HG03439 (cell line): ENCODE results near the gene GPX4.
A peak's percentile ranks its signal among the peaks of the same experiment; 100 is the strongest.

Experiments
- ATAC-seq: cut with Tn5 transposase; IDR thresholded peaks from one replicate; pipeline ENCODE4 v1.9.1; 2021; ENCODE audit warnings: mild to moderate bottlenecking, moderate library complexity; ENCODE audit not compliant: unreplicated experiment

Gene GPX4

DNA sequence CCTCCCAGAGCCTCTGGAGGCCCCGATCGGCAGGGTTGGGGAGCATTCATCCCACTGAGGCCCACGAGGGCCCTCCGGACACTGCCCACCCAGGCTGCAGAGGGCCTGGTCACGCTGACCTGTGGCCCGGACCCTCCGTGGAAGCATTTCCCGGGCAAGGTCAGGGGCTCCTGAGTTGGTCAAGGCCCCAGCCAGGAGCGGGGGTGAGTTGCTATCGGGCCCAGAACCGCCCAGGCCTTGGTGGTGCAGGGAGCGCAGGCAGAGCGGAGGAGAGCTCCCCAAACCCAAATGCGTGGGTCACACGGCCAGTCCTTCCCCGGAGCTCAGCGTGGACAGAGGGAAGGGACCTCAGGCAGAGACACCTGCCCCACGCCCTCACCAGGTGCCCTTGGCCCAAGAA, 25.7 kb downstream of the GPX4 start:
- no peak for ATAC-seq

DNA sequence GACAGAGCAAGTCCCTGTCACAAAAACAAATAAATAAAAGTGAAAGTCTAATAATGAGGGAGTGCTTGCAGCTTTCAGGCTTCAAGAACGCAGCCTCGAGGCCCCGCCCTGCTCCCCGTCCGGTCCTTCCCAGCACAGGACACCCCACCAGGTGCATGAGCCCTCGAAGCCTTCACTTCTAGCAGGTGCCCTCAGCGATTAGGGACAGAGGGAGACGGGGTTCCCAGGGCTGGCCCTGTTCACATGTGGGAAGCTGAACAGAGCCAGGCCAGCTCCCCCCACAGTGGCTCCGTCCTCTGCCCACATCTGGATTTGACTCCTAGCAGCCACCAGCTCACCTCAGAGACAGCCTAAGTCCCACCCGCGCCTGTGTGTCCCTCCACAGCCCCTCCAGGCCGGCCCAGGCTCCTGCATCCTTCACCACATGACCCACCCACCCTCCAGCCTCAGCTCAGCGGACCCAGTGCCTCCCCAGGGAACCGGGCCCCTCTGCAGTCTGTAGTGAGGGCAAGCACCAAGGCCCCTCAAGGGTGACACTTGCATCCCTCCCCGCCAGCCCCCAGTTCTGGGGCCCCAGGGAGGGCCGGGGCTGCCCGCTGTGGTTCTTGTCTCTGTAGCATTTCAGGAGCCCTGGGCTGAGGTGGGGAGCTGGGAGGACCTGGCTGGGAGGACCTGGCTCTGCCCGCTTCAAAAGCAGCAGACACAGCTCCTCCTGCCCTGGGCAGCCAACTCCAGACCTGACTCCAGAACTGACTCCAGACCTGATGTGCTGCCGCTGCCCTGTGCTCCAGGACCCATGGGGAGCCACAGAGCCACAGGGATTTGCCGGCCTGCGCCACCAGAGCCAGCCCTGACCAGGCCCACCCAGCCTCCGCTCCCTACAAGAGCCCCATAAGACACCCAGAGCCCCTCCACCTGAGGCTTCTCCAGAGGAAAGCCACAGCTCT, 27.2 kb downstream of the GPX4 start:
- ATAC-seq: no peak

DNA sequence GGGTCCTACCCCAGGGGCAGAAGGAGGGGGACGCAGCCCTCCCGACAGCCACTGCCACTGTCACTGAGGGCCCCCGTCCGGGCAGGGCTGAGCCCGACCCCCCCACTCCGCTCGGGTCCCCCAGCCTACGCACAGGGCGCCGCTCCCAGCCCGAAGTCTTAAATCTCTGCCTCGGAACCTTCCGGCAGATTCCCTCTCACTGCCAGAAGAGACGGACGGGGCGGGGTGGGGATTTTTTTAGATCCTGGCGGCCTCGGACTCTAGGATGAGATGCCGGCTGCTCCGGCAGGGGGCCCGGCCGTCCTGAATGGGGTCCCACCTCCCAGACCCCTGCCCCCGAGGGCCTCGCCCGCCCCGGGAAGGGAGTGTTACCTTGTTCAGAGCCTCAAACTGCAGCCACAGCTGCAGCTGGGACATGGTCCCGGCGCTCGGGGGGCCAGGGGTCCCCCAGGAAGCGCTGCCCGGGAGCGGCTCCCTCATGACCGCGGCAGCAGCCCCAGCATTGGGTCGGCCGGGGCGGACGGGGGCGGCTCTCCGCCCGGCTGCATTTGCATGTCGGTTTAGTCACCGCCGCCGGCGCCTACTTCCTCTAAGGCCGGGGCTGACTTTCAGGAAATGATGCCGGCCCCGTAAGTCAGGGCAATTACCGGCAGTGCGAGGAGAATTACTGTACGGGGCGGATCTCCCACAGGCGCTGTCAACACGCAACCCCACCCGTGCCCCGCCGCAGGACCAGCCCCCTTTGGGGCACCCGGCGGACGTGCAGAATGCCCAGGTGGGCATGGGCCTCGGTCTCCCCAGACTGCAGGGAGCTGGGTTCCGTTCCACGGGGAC, 28.1 kb downstream of the GPX4 start:
- peak; percentile 41 for ATAC-seq

DNA sequence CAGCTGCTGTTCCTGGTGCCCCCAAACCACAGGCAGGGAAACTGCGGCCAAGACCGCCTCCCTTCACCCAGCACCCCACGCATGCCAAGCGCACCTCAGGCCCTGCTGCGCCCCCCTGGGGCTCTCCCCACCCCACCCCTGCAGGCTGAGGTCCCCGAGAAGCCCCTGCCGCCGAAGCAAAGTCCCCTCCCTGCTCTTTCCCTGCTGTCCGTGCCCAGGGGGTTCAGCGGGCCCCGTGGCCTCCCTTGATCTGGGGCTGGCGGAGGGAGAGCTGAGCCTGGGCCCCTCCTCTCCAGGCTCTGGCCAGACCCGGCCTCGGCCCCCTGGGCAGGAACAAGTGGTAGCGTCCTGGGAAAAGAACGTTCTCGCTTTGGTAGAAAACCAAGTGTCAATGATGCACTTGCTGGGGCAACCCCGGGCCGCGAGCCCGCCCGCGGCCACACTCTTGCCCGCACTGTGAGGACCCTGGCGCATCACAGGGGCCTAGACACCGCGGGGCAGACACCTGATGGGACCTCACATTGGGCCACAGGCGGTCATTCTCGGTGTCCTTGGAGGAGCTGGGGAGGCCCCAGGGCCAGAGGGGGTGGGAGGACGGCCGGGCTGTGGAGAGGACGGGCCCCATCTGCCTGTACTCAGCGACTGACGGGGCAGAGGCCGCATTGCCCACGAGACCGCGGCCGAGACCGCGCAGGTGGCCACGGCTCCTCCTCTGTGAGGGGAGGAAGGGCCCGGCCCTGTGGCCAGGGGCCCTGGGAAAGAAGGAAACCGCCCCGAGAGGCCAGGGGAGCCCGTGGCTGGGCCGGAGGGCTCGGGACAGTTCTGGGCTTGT, 29.0 kb downstream of the GPX4 start:
- ATAC-seq: no peak

DNA sequence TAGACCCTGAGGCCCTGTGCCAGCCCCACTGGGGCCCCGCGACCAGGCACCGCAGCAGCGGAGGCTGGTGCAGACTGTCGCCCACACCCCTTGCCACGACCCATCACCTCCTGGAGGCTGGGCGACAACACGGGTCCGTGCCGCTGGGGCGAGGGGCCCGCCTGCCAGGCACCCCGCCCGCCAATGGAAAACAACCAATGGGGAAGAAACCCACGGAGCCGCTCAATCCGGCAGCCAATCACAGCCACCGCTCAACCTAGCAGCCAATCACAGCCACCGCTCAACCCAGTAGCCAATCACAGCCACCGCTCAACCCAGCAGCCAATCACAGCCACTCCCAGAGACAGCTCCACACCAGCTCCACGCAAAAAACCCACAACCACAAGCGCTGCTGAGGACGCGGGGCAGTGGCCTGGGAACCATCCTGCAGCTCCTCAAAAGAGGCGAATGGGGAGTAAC, 29.7 kb downstream of the GPX4 start:
- peak; percentile 51 for ATAC-seq

DNA sequence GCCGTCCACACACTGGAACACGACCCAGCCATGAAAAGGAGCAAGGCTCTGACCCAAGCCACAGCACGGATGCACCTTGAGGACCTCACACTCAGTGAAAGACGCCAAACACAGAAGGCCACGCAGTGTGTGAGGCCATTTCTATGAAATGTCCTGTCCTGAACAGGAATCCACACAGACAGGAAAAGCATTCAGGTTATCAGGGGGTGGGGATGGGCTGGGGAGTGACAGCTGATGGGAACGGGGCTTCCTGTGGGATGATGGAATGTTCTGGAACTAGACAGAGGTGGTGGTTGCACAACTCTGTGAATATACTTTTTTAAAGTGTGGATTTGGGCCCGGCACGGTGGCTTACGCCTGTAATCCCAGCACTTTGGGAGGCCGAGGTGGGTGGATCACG, 30.6 kb downstream of the GPX4 start:
- no peak for ATAC-seq

DNA sequence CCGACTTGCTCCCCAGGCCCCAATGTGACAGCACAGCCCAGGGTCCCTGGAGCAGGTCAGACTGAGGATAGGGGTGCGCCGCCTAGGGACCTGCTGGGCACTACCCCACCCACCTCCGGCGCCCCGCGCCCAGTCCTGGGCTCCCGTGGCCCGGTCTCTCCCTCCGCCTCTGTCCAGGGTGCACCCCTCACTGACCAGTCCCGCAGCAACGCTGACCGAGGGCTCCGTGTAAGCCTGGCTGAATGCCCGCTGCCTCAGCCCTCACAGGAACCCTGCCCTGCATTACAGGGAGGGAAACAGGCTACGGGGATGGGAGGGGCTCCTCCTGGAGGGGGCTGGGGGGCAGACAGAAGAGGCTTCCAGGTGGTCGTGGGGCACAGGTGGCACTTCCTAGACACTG, 31.7 kb downstream of the GPX4 start:
- no peak for ATAC-seq

DNA sequence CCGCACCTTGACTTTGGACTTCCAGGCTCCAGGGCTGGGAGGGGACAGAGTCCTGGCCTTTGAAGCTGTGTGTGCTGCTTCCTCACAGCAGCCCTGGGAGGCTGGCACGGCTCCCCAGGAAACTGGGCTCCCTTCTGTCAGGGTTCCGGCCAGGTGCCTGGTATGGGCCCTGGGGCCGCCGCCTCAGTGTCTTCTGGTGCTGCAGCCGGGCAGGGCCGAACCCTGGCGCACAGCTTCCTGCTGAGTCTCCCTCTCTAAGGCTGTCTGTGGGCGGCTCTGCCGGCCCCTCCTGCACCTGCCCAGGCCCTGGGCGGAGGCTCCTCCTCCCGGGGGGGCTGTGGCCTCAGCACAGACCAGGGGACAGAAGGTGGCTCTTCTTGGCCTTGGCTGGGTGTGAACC, 32.4 kb downstream of the GPX4 start:
- no peak for ATAC-seq

DNA sequence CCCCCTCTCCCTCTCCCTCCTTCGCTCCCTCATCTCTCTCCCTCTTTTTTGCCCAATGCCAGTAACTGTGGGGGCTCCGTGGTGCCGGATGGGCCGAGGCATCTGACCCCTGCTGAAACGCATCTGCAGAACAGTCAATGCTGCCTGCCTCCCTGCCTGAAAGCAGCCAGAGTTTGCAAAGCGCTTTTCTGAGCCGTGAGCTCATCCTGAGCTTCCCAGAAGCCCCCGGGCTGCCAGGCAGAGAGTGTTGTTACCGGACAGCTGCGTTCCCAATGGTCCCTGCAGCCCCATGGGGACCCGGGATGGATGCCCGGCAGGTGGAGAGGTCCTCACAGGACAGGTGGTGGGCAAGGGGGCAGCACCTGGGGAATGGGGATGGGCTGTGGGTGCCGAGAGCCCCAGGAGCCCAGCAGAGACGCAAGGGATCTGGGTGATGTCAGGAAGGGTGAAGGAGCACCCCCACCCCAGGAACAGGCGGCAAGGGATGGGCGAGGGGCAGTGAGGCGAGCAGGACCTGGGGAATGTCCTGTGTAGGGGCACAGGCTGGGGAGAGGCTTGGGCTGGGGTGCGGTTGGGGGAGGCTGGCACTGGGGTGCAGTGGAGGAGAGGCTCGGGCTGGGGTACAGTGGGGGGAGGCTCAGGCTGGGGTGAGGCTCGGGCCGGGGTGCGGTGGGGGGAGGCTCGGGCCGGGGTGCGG, 33.0 kb downstream of the GPX4 start:
- no peak for ATAC-seq

DNA sequence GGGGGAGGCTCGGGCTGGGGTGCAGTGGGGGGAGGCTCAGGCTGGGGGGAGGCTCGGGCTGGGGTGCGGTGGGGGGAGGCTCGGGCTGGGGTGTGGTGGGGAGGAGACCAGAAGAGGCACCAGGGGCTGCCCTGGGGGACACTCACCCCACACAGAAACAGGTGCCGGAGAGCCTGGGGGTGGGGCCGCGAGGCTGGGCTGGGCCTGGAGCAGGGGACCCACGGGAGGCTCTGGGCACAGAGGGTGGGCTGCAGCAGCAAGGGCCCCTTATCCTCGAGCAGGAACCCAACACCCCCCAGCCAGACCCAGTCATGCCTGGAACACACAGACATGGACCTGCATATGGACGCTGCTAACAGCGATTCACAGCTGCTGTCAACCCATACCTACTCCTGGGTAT, 34.3 kb downstream of the GPX4 start:
- ATAC-seq: no peak

DNA sequence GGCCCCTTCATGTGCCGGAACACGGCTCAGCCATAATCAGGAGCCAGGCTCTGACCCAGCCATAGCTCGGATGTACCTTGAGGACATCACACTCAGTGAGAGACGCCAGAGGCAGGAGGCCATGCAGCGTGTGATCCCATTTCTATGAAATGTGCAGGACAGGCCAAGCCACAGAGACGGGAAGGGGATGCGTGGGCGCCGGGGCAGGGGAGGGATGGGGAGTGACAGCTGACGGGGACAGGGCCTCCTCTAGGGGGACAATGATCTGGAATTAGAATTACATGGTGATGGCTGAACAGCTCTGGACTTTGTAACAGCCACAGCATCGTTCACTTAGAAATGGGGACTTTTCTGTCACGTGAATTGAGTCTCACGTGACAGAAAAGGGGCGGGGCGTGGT, 35.3 kb downstream of the GPX4 start:
- no peak for ATAC-seq

DNA sequence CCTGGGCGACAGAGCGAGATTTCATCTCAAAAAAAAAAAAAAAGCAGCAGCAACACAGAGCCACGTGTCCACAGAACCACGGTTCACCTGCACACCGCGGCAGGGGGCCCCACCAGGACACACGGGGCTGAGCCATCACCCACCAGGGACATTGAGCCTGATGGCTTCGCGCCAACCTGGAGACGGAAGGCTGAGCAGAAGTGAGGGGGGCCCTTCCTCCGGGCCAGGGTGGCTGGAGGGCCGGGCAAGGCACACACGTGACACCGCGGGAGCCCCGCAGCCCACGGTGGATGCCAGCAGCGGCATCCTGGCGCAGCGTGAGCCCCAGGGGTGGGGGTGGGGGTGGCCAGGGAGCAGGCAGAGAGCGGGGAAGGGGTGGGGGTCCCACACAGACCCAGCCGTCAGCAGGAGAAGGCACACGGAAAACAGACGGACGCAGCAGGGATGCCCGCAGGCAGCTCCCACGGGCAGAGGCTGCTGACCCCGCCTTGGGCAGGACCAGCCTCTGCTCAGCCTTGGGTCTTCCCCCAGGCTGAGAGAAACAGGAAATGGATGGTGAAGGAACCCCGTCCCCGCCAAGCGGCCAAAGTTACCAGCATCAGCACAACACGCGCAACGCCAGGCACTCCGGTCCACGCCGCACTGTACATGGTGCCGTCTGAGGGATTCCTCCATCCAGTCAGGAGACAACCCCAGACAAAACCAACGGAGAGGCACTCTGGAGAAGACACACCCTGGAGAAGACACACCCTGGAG, 36.7 kb downstream of the GPX4 start:
- ATAC-seq: no peak

DNA sequence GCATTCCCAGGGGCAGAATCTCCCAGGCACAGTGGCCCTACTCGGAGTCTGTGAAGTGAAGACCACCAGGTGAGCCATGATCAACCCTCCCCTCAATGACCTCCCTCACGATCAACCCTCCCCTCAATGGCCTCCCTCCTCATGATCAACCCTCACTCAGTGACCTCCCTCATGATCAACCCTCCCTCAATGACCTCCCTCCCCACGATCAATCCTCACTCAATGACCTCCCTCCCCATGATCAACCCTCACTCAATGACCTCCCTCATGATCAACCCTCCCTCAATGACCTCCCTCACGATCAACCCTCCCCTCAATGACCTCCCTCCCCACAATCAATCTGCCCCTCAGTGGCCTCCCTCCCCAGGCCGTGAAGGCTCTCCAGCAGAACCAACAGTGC, 38.1 kb downstream of the GPX4 start:
- ATAC-seq: no peak

DNA sequence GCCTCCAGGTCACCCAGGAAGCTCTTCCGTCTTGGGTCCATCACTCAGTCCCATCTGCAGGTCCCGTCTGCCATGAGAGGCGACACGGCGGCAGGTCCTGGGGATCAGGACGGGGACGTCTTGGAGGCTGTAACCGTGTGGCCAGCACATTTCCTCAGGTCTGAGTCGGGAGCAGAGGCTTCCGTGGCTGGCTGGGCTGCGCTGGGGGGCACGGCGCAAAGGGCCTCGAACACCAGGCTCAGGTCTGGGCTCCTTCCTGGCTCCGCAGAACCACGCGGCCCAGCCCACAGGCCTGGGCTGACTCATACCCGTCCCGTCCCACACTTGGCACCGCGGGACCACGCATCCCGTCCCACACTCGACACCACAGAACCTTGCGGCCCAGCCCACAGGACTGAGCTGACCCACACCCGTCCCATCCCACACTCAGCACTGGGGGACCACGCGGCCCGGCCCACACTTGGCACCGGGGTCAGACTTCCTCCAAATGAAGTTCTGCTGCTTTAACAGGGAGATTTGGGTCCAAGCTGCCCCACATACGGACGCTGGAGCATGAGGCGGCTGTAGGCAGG, 40.1 kb downstream of the GPX4 start:
- ATAC-seq: no peak

DNA sequence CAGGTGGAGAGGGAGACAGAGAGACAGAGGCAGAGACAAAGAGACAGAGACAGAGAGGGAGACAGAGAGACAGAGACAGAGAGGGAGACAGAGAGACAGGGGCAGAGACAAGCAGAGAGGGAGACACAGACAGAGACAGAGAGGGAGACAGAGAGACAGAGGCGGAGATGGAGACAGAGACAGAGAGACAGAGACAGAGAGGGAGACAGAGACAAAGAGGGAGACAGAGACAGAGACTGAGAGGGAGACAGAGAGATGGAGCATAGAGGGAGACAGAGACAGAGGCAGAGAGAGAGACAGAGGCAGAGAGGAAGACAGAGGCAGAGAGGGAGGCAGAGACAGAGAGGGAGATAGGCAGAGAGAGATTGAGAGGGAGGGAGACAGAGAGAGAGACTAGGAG, 40.9 kb downstream of the GPX4 start:
- ATAC-seq: no peak

DNA sequence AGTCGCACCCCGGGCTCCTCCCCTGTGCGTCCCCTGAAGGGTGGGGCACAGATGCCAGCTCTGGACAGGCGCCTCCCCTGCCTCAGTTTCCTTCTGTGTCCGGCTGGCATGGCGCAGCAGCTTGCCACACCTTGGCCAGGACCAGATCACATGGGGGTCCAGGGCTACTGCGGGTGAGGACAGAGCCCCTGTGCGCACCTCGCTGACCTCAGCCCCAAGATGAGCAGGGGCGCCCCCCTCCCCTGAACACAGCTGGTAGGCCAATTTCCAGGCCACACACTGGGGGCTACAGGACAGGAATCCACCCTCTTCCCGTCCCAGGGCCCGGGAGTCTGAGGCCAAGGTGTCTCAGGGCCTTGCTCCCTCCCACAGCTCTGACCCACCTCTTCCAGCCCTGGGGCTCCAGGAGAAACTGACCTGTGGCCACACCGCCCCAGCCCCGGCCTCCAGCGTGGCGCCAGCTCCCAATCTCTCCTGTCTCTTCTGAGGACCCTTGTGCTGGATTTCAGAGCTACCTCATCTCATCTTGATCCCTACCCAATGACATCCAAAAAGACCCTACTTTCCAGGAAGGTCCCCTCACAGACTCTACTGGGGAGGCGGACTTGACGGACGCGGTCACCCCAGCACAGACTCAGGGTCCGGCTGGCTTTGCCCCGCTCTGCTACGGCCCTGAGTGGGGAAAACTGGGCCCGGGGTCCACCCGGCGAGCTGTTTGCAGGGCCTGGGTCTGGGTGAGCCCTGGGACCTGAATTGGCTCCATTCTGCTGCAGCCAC, 42.0 kb downstream of the GPX4 start:
- no peak for ATAC-seq

DNA sequence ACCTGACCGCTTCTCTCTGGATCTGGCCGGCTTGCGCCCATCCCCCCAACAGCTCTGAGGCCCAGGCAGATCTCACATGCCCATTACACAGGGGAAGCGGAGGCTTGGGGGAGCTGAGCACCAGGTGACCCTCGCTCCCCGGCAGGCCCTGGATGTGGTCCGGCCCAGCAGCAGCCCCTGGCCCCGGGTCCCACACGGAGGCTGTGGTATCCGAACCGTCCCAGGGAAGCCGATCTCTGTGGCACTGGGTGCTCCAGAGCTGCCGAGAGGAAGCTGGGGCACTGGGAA, 42.6 kb downstream of the GPX4 start:
- no peak for ATAC-seq

DNA sequence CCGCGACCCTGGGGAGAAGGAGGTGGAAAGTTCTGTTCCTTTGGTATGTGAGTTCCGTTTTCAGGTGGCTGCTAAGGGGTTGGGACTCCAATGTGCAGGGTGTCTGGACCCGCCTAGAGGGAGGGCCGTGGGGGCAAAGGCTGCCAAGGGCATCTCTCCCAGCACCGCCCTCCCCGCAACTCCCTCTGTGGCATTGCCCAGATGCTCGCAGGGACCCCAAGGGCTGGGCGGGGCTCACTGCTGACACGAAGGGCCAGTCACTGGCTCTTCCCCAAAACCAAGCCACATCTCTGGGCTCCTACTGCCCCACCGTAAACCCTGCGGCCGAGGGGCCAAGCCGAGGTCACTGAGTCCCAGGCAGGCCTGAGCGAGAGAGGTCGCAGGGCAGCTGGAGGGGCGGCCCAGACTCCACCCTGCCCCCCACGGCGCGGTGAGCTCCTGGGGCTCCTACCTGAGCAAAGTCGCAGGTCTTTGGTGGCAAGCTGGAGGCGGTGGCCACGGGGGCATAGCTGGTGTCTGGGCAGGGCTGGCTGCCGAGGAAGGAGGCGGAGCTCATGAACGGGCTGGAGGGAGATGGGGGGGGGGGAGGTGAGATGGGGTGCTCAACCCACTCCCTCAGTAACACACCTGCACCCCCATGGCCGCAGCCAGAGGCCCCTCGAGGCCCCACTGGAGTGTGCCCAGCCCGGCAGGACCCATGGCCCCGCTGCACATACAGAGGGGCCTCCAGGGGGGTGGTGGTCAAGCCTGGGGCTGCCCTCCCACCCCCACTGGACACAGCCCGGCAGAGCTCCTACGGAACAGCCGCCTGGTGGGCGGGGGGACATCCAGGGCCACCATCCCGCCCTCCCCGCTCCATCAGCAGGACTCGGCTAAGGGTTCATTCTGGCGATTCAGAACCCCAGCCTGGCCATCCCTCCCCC, 43.3 kb downstream of the GPX4 start:
- no peak for ATAC-seq
